DMS53 treated with DMSO at 0.1 percent for 48 hours (cell line): ENCODE data around the gene MEAF6.

Source experiments
- DNase-seq: peaks from one replicate; lab custom pipeline; 2025; ENCODE audit not compliant: unreplicated experiment; lab: John Stamatoyannopoulos, UW

Gene MEAF6

GRCh38 chr1:37446874-37447273 lies 67.7 kb downstream of the MEAF6 start:
- no peak for DNase-seq

DNA sequence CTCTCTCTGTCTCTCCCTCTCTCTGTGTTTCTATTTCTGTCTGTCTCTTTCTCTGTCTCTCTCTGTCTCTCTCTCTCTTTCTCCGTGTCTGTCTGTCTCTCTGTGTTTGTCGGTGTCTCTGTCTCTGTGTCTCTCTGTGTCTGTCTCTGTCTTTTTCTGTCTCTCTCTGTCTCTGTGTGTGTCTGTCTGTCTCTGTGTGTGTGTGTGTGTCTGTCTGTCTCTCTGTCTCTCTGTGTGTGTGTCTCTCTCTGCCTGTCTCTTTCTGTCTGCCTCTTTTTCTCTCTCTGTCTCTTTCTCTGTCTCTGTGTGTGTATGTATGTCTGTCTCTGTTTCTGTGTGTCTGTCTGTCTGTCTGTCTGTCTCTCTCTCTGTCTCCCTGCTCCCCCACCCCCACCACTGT lies 71.9 kb downstream of the MEAF6 start:
- no peak for DNase-seq
